Astrocyte of the spinal cord (primary cell): ENCODE data around the gene RABGGTA.
"Not testable (repeated sequence)": the region's sequence is repeated elsewhere in the genome, so short reads cannot be mapped to it uniquely, and the experiment has no call there.

Experiments used
- DNase-seq: peaks from one replicate; pipeline ENCODE4 v3.0.0; 2011; ENCODE audit warnings: low read depth, low spot score
- H3K4me3 ChIP-seq: 2 replicates; pipeline ENCODE4 v1.5.1; 2011; ENCODE audit warnings: low read depth, mild to moderate bottlenecking, low read length, moderate library complexity
- in situ Hi-C: cut with HindIII; loops from 2 replicates; pipeline ENCODE4 v1.10.0; 2017; ENCODE audit warnings: low sequenced_read_pairs
- TF ChIP-seq, protein P1 (sequence below): IDR thresholded peaks from 2 replicates; pipeline ENCODE4 v1.5.1; 2012; ENCODE audit warnings: low read depth, mild to moderate bottlenecking, low read length, inconsistent platforms

The RABGGTA gene

GRCh38 chr14:24250354-24250753 is 21.0 kb downstream of the RABGGTA start:
- in situ Hi-C loops = no loop called here

DNA sequence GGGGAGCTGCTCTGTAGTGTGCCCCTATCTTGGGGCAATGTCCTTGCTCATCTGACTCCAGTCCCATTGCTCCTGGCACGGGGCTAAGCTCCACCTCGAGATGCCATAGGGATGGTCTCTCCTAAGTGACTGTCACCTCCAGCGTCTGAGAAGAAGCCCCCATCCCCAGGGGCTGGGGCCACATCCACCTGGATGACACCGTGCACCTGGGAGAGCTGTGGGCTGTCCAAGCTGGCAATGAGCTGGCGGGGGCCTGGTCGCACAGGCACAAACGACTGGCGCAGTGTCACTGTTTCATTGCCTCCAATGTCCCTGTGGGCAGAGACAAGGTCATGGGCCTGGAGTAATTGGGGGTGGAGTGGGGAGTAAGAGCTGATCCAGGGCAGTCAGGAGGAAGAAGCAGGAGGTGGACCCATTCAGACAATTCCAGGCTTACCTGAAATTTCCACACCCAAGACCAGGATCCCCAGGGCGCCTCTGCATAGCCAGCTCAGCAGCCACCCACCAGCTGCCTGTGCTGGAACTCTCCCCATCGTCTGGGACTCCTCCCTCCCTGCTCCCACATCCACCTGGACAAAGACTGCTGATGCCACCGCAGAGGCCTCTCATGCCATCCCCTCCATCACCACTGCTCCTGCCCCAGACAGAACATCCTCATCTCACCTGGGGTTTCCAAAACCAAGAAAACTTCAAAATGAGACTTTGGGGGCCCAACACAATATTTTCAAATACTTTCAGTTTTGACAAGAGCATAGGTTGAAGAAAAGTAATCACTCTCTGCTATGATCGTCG is 22.0 kb downstream of the RABGGTA start:
- no peak for DNase-seq
- in situ Hi-C loops = no loop called here
- TF ChIP-seq, protein P1, sequence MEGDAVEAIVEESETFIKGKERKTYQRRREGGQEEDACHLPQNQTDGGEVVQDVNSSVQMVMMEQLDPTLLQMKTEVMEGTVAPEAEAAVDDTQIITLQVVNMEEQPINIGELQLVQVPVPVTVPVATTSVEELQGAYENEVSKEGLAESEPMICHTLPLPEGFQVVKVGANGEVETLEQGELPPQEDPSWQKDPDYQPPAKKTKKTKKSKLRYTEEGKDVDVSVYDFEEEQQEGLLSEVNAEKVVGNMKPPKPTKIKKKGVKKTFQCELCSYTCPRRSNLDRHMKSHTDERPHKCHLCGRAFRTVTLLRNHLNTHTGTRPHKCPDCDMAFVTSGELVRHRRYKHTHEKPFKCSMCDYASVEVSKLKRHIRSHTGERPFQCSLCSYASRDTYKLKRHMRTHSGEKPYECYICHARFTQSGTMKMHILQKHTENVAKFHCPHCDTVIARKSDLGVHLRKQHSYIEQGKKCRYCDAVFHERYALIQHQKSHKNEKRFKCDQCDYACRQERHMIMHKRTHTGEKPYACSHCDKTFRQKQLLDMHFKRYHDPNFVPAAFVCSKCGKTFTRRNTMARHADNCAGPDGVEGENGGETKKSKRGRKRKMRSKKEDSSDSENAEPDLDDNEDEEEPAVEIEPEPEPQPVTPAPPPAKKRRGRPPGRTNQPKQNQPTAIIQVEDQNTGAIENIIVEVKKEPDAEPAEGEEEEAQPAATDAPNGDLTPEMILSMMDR = no peak
- no peak overlapping the region for H3K4me3 ChIP-seq

More at GRCh38 chr14:24250354-24250753, 21.0 kb downstream of the RABGGTA start:
- H3K4me3 ChIP-seq = no peak overlapping the region
- TF ChIP-seq, protein P1 = no peak
- no peak for DNase-seq

- in situ Hi-C loops = no loop called here
- H3K4me3 ChIP-seq = no peak overlapping the region
- no peak for DNase-seq
- TF ChIP-seq, protein P1 = no peak
Measured at GRCh38 chr14:24247422-24247821, 24.0 kb downstream of the RABGGTA start.

- no peak for DNase-seq
- TF ChIP-seq, protein P1 = no peak
- H3K4me3 ChIP-seq = no peak overlapping the region
- in situ Hi-C loops = no loop called here
Measured at GRCh38 chr14:24246765-24247212, 24.6 kb downstream of the RABGGTA start.

- H3K4me3 ChIP-seq, in situ Hi-C loops, DNase-seq: not testable (repeated sequence)
Measured at GRCh38 chr14:24245350-24245749, 26.0 kb downstream of the RABGGTA start.

DNA sequence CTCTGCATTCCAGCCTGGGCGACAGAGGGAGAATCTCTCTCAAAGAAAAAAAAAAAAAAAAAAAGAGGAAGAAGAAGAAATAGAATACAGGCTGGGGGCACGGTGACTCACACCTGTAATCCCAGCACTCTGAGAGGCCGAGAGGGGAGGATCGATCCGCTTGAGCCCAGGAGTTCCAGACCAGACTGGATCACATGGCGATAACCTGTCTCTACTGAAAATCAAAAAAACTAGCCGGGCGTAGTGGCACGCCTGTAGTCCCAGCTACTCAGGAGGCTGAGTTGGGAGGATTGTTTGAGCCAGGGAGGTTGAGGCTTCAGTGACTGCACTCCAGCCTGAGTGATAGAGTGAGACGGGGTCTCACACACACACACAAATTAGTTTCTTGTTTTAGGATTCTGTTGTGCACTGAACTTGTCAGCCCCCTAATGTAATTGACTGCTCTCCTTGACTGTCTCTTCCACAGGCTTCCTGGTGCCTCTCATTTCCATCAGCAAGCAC is 28.0 kb downstream of the RABGGTA start:
- in situ Hi-C loops = no loop called here
- TF ChIP-seq, protein P1 = no peak
- H3K4me3 ChIP-seq = peak overlapping the region; percentile 90
- DNase-seq = no peak

- H3K4me3 ChIP-seq = peak overlapping the region; percentile 90
- TF ChIP-seq, protein P1 = peak; percentile 44
- in situ Hi-C loops = no loop called here
- DNase-seq = peak; percentile 95
Measured at GRCh38 chr14:24241829-24242443, 29.5 kb downstream of the RABGGTA start.
